ENCODE data around the gene ITGAE.
"Not testable (repeated sequence)": the region's sequence is repeated elsewhere in the genome, so short reads cannot be mapped to it uniquely, and the experiment has no call there.

Gene ITGAE

DNA sequence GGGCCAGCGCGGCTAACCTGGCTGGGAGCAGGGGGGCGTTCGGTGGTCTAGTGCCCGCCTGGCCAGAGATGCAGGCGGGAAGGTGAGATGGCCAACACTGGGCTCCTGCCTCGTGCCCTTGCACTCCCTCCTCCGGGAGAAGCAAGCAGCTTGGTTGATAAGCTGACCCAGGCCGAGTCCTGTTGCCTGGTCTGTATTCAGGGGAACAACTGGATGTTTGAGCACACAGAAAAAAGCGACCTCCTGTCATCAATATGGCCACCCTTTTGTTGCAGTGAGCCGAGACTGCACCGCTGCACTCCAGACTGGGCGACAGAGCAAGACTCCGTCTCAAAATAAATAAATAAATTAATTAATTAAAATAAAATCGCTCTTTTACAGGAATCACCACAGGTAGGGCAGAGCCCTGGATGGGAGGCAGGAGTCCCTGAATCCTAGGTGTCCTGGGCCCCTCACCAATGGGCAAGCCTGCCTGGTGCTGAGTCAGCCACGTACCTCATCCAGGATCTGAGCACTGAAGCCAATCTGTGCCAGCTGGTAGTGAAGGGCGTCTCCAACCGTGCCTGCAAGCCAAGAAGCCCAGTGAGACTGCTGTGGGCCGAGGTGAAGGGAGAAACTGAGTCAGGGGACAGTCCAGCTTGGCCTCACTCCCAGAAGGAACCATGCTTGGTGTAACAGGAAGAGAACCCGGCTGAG is 45.5 kb downstream of the ITGAE start:
- no peak for DNase-seq

GRCh38 chr17:3754458-3755334 is 46.3 kb downstream of the ITGAE start:
- DNase-seq = peak; percentile 99

DNA sequence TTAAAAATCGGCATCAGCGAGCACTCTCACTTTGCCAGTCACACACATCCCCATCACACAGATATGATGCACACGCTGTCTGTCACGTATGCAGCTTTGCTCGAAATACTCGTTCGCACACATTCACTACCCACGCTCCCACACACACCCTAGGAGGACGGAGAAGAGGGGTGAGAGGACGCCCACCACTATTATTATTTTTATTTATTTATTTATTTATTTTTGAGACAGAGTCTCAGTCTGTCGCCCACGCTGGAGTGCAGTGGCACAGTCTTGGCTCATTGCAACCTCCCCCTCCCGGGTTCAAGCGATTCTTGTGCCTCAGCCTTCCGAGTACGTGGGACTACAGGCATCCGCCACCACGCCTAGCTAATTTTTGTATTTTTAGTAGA is 46.9 kb downstream of the ITGAE start:
- DNase-seq = no peak

- DNase-seq = no peak
These were observed 47.4 kb downstream of the ITGAE start for GRCh38 chr17:3753624-3754023.

- no peak for DNase-seq
These were observed 49.2 kb downstream of the ITGAE start for GRCh38 chr17:3751836-3752235.

DNA sequence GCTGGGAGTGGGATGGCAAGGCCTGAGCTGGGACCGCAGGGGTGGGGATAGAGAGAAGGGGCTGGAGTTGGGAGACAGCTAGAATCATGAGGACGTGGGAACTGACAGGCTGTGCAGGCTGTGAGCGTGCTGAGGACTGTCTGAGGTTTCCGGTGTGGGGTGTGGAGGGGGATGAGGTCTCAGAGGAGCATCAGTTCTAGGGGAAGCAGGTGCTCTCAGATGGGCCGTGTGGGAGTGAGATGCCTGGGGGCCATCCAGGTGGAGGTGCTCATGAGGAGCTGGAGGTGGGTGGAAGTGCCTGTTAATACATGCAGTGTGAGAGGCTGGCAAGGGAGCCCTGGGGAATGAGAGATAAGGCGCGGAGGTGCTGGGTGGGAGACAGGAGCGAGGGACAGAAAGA is 50.1 kb downstream of the ITGAE start:
- DNase-seq = no peak

- DNase-seq = no peak
These were observed 50.7 kb downstream of the ITGAE start for GRCh38 chr17:3750296-3750695.

DNA sequence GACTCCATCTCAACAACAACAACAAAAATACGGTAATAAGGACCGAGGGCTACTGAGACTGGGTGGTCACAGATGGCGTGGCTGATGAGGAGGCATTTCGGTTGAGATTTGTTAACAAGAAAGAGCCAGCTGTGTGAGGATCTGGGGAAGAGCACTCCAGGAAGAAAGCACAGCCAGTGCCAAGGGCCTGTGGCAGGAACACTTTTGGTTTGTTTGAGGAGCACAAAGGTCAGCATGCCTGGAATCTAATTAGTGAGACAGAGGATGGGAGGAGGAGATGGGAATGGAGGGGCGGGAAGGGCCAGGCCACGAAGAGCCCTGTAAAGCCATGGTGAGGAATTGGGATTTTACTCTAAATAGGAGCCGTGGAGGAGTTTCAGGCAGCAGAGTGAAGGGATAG is 52.4 kb downstream of the ITGAE start:
- no peak for DNase-seq

- no peak for DNase-seq
These were observed 53.2 kb downstream of the ITGAE start for GRCh38 chr17:3747805-3748204.

DNA sequence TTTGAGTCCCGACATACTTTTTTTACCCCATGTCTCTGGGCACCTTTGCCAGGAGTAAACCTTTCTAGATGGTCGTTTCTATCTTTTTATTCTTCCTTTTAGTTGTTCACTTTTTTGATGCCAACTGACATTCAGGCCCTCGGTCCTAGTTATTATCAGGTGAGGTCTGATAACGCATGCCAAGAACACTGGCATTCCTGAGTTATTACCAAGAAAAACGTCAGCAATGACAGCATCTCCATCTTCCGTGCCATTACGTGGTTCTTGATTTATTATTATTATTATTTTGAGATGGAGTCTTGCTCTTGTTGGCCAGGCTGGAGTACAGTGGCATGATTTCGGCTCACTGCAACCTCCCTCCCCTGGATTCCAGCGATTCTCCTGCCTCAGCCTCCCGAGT is 55.9 kb downstream of the ITGAE start:
- DNase-seq = no peak

- DNase-seq = no peak
These were observed 57.0 kb downstream of the ITGAE start for GRCh38 chr17:3744014-3744413.

- DNase-seq = no peak
These were observed 60.3 kb downstream of the ITGAE start for GRCh38 chr17:3740611-3741073.

GRCh38 chr17:3739422-3740124 is 61.4 kb downstream of the ITGAE start:
- DNase-seq = no peak

GRCh38 chr17:3738562-3739295 is 62.3 kb downstream of the ITGAE start:
- DNase-seq = no peak

GRCh38 chr17:3735515-3735914 is 65.5 kb downstream of the ITGAE start:
- DNase-seq = no peak

GRCh38 chr17:3734911-3735276 is 66.1 kb downstream of the ITGAE start:
- DNase-seq = not testable (repeated sequence)

GRCh38 chr17:3732210-3732621 is 68.8 kb downstream of the ITGAE start:
- no peak for DNase-seq

- DNase-seq = no peak
These were observed 70.0 kb downstream of the ITGAE start for GRCh38 chr17:3730881-3731429.

DNA sequence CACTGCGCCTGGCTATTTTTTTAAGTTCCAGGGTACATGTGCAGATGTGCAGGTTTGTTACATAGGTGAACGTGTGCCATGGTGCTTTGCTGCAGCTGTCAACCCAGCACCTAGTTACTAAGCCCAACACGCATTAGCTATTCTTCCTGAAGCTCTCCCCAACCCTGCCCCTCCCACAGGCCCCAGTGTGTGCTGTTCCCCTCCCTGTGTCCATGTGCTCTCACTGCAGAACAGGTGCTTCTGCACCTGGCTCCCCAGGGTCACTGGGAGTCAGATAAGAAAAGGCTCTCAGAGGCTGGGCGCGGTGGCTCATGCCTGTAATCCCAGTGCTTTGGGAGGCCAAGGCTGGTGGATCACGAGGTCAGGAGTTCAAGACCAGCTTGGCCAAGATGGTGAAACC is 71.1 kb downstream of the ITGAE start:
- no peak for DNase-seq

DNA sequence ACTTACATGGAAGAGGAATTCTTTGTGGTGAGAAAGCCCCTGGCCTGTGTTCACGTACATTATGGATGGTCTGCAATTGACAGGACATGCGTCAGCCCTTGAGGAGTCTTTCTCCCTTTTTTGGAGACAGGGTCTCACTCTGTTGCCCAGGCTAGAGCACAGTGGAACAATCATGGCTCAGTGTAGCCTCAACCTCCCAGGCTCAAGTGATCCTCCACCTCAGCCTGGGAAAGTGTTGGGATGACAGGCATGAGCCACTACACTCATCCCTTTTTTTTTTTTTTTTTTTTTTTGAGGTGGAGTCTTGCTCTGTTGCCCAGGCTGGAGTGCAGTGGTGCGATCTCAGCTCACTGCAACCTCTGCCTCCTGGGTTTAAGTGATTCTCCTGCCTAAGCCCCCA is 72.9 kb downstream of the ITGAE start:
- not testable (repeated sequence) for DNase-seq

GRCh38 chr17:3727041-3727440 is 73.9 kb downstream of the ITGAE start:
- no peak for DNase-seq

DNA sequence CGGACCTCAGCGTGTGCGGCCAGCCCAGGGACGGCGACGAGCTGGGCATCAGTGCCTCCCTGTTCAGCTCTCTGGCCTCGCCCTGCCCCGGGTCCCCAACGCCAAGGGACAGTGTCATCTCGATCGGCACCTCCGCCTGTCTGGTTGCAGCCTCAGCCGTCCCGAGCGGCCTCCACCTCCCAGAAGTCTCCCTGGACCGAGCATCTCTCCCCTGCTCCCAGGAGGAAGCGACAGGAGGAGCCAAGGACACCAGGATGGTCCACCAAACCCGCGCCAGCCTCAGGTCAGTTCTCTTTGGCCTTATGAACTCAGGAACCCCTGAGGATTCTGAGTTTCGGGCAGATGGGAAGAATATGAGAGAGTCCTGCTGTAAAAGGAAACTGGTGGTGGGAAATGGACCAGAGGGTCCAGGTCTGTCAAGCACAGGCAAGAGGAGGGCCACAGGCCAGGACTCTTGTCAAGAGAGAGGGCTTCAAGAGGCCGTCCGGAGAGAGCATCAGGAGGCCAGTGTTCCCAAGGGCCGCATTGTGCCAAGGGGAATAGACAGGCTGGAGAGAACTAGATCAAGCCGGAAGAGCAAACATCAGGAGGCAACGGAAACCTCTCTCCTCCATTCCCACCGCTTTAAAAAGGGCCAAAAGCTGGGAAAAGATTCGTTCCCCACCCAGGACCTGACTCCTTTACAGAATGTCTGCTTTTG is 76.5 kb downstream of the ITGAE start:
- no peak for DNase-seq
